Stimulated activated naive CD8-positive, alpha-beta T cell treated with anti-CD3 and anti-CD28 coated beads, Interleukin-15, Interleukin-2, amounts not matched to agents 100 ng/mL and 50 ng/mL, for 24 hours (primary cell): ENCODE results near the gene RYR2.

Experiments used
- H3K27ac Mint-ChIP-seq: one replicate; pipeline ENCODE4 v1.8.0; 2021; ENCODE audit warnings: mild to moderate bottlenecking, mixed read lengths
- H3K27me3 Mint-ChIP-seq: one replicate; pipeline ENCODE4 v1.8.0; 2021; ENCODE audit warnings: mixed read lengths
- H3K36me3 Mint-ChIP-seq: one replicate; pipeline ENCODE4 v1.8.0; 2021; ENCODE audit warnings: low read depth, mixed read lengths
- H3K4me1 Mint-ChIP-seq: one replicate; pipeline ENCODE4 v1.8.0; 2021; ENCODE audit warnings: low read depth, mixed read lengths
- H3K4me3 Mint-ChIP-seq: one replicate; pipeline ENCODE4 v1.8.0; 2021; ENCODE audit warnings: mild to moderate bottlenecking, mixed read lengths
- H3K9me3 Mint-ChIP-seq: one replicate; pipeline ENCODE4 v1.8.0; 2021; ENCODE audit warnings: mixed read lengths

The RYR2 gene

DNA sequence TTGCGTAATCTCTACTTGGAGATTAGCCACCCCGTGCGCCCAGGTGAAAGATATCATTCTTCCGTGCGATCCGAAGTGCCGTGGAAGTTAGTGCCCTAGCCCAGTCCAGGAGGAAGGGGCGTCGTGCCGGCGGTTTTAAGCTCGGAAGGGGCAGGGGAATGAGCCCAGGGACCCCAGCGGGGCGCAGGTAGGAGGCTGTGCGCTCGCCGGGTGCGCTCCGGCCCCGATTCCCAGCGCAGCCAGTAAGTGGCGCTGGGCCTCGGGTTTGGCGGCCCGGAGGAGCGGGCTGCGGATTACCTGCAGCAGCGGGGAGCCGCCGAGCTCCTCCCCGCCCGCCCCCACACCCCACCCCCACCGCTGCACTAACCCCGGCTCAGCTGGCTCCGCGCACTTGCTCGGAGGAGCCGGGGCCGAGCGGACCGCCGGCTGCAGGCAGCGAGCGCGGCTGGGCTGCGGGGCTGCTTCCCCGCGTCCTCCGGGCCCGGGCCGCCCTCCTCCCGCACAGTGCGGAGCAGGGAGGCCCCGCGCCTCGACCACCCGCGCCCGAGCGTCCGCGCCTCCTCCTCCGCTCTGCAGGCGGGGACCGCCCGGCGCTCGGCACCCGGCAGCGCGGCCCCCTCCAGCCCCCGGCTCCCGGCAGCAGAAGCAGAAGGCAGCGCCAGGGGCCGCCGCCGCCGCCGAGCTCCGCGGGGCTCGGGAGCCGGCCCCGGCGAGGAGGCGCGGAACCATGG is at the start of gene RYR2:
Gene RYR2, plus strand, starts transcription at position 390 of the 731 bp plus-strand sequence. Its CDS starts 338 bp downstream, at position 728.
- peaks cover 53% of the 10 kb centered on the region for H3K27me3 Mint-ChIP-seq
- H3K9me3 Mint-ChIP-seq, result no peaks in the 10 kb centered on the region
- H3K4me1 Mint-ChIP-seq, result peaks cover 13% of the 10 kb centered on the region
- no peak within 1 kb of the TSS for H3K27ac Mint-ChIP-seq
- no peaks in the 10 kb centered on the region for H3K36me3 Mint-ChIP-seq
- H3K4me3 Mint-ChIP-seq, result peak within 1 kb of the TSS; percentile 57

GRCh38 chr1:236992449-236992848 is 49.5 kb upstream of the RYR2 start:
- no peak overlapping the region for H3K27ac Mint-ChIP-seq
- peaks cover 14% of the 10 kb centered on the region for H3K9me3 Mint-ChIP-seq
- H3K4me3 Mint-ChIP-seq, result no peak overlapping the region
- no peaks in the 10 kb centered on the region for H3K4me1 Mint-ChIP-seq
- H3K27me3 Mint-ChIP-seq, result peaks cover 10% of the 10 kb centered on the region
- no peaks in the 10 kb centered on the region for H3K36me3 Mint-ChIP-seq

GRCh38 chr1:236994450-236994849 is 47.5 kb upstream of the RYR2 start:
- H3K9me3 Mint-ChIP-seq, result peaks cover 14% of the 10 kb centered on the region
- no peak overlapping the region for H3K27ac Mint-ChIP-seq
- H3K4me1 Mint-ChIP-seq, result no peaks in the 10 kb centered on the region
- H3K27me3 Mint-ChIP-seq, result peaks cover 5% of the 10 kb centered on the region
- H3K4me3 Mint-ChIP-seq, result no peak overlapping the region
- no peaks in the 10 kb centered on the region for H3K36me3 Mint-ChIP-seq

DNA sequence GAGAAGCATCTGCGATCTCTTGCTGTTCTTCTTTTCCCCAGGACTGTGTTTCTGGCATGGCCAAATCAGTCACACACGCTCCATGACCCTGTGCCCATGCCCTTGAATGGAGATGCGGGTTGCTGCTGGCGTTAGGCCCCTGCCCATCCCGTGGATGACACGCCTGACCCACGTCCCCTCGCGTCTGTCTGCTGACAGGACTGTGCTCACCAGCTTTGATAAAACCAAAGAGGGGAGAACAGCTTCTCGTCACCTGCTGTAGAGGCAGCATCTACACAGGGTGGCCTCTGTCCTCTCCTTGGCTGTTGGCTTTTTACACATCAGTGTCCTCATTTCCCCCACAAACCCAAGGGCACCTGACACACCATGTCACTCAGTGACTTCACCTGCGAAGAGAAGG is 44.6 kb upstream of the RYR2 start:
- no peaks in the 10 kb centered on the region for H3K4me1 Mint-ChIP-seq
- no peak overlapping the region for H3K4me3 Mint-ChIP-seq
- no peaks in the 10 kb centered on the region for H3K9me3 Mint-ChIP-seq
- no peaks in the 10 kb centered on the region for H3K36me3 Mint-ChIP-seq
- peaks cover 1% of the 10 kb centered on the region for H3K27me3 Mint-ChIP-seq
- H3K27ac Mint-ChIP-seq, result no peak overlapping the region

GRCh38 chr1:236997882-236998281 is 44.1 kb upstream of the RYR2 start:
- Mint-ChIP-seq H3K36me3 (no peaks in the 10 kb centered on the region), H3K27ac (no peak overlapping the region), H3K27me3 (no peaks in the 10 kb centered on the region), H3K4me1 (no peaks in the 10 kb centered on the region), H3K9me3 (no peaks in the 10 kb centered on the region), H3K4me3 (no peak overlapping the region)

- Mint-ChIP-seq H3K4me1 (no peaks in the 10 kb centered on the region), H3K9me3 (no peaks in the 10 kb centered on the region), H3K27me3 (no peaks in the 10 kb centered on the region), H3K27ac (no peak overlapping the region), H3K36me3 (no peaks in the 10 kb centered on the region), H3K4me3 (no peak overlapping the region)
Measured at GRCh38 chr1:236998546-236998945, 43.4 kb upstream of the RYR2 start.

GRCh38 chr1:237000191-237000590 is 41.8 kb upstream of the RYR2 start:
- Mint-ChIP-seq H3K4me3 (no peak overlapping the region), H3K4me1 (no peaks in the 10 kb centered on the region), H3K9me3 (no peaks in the 10 kb centered on the region), H3K36me3 (no peaks in the 10 kb centered on the region), H3K27me3 (no peaks in the 10 kb centered on the region), H3K27ac (no peak overlapping the region)

- H3K27ac Mint-ChIP-seq, result no peak overlapping the region
- H3K4me3 Mint-ChIP-seq, result no peak overlapping the region
- no peaks in the 10 kb centered on the region for H3K27me3 Mint-ChIP-seq
- H3K9me3 Mint-ChIP-seq, result no peaks in the 10 kb centered on the region
- no peaks in the 10 kb centered on the region for H3K4me1 Mint-ChIP-seq
- no peaks in the 10 kb centered on the region for H3K36me3 Mint-ChIP-seq
Measured at GRCh38 chr1:237003516-237003915, 38.5 kb upstream of the RYR2 start.

GRCh38 chr1:237004116-237004515 is 37.9 kb upstream of the RYR2 start, which contains the start of gene MT1HL1:
Gene MT1HL1, minus strand, starts transcription at chr1:237004441. Its CDS starts 69 bp downstream, at chr1:237004372.
- no peak within 1 kb of the TSS for H3K4me3 Mint-ChIP-seq
- no peaks in the 10 kb centered on the region for H3K4me1 Mint-ChIP-seq
- H3K27ac Mint-ChIP-seq, result no peak within 1 kb of the TSS
- H3K9me3 Mint-ChIP-seq, result no peaks in the 10 kb centered on the region
- no peaks in the 10 kb centered on the region for H3K36me3 Mint-ChIP-seq
- no peaks in the 10 kb centered on the region for H3K27me3 Mint-ChIP-seq

DNA sequence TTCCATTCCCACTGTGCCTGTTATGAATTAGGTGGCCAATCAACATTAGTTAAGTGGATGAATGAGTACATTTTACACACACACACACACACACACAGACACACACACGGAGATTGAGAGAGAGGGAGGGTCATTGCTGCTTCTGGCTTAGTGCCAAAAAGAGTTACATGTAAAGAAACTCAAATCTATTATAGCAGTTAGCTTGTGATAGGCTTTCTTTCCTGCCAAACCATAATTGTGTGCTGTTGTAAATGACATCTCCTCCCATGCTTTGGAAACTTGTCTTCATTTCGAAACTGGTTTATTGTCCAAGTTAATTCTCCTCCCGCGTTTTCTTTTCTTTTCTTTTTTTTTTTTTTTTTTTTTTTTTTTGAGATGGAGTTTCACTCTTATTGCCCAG is 36.3 kb upstream of the RYR2 start:
- Mint-ChIP-seq H3K36me3 (no peaks in the 10 kb centered on the region), H3K4me3 (no peak overlapping the region), H3K27me3 (no peaks in the 10 kb centered on the region), H3K4me1 (no peaks in the 10 kb centered on the region), H3K9me3 (no peaks in the 10 kb centered on the region), H3K27ac (no peak overlapping the region)

GRCh38 chr1:237007147-237007881 is 34.7 kb upstream of the RYR2 start:
- Mint-ChIP-seq H3K27ac (no peak overlapping the region), H3K36me3 (no peaks in the 10 kb centered on the region), H3K4me3 (no peak overlapping the region), H3K27me3 (no peaks in the 10 kb centered on the region), H3K9me3 (no peaks in the 10 kb centered on the region), H3K4me1 (no peaks in the 10 kb centered on the region)

DNA sequence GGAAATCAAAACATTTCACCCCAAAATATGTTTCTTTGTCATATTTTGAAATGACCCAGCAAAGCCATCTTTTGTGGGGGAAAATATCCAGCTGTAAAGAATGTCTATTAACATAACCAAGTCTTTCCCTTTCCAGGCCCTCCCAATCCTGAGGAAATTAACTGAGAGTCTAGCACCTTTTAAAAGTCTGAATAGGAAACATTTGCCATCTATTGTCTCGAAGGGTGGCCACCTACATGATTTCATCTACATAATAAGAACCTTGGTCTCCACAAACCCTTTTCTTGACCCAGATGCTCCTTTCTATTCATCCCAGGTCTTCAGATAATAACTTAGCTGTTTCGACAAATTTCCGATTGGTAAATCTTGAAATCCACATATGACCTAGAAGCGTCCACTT is 32.4 kb upstream of the RYR2 start:
- Mint-ChIP-seq H3K9me3 (no peaks in the 10 kb centered on the region), H3K4me1 (no peaks in the 10 kb centered on the region), H3K4me3 (no peak overlapping the region), H3K27me3 (peaks cover 2% of the 10 kb centered on the region), H3K36me3 (no peaks in the 10 kb centered on the region), H3K27ac (no peak overlapping the region)

GRCh38 chr1:237011432-237011831 is 30.6 kb upstream of the RYR2 start:
- Mint-ChIP-seq H3K4me3 (no peak overlapping the region), H3K27me3 (peaks cover 5% of the 10 kb centered on the region), H3K4me1 (no peaks in the 10 kb centered on the region), H3K27ac (no peak overlapping the region), H3K9me3 (no peaks in the 10 kb centered on the region), H3K36me3 (no peaks in the 10 kb centered on the region)

GRCh38 chr1:237012361-237012760 is 29.6 kb upstream of the RYR2 start:
- H3K36me3 Mint-ChIP-seq, result no peaks in the 10 kb centered on the region
- no peak overlapping the region for H3K27ac Mint-ChIP-seq
- no peaks in the 10 kb centered on the region for H3K9me3 Mint-ChIP-seq
- H3K4me3 Mint-ChIP-seq, result no peak overlapping the region
- peaks cover 10% of the 10 kb centered on the region for H3K27me3 Mint-ChIP-seq
- H3K4me1 Mint-ChIP-seq, result no peaks in the 10 kb centered on the region

DNA sequence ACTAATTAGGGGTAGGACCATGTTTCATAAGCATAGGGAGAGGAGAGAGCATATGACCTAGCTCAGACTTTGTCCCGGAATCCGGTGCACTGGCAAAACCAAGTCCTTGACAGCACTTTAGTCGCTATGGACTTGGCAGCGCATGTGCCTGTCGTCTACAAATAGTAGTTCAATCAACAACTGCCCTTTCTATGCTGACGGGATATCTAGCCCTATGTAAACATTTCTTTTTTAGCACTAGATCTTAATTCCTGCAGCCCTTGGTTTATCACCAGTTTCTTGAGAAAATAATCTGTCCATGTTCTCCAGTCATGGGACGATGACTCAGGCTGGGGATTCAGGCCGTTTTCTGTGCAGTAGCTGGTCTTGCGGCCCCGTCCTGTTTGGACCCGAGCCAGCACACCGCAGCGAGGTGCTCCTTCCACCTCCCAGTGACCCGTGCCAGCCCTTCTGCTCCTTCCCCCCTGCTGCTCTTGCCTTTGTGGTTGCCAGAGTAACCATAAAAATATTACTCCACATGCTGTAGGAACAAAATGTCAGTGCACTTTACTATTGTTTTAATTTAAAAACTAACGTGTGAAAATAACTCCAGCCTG is 29.1 kb upstream of the RYR2 start:
- Mint-ChIP-seq H3K9me3 (no peaks in the 10 kb centered on the region), H3K4me1 (no peaks in the 10 kb centered on the region), H3K36me3 (no peaks in the 10 kb centered on the region), H3K27ac (no peak overlapping the region), H3K4me3 (no peak overlapping the region), H3K27me3 (peaks cover 10% of the 10 kb centered on the region)
